Hepatocyte (in vitro differentiated cells): Measurements from ENCODE around the gene SURF2. TPM values are rescaled to one million over a fixed set of nuclear protein-coding genes. Genes with fewer than 3 reads are reported as not detected.

ENCODE experiments used
- DNase-seq: peaks from one replicate; pipeline ENCODE4 v3.0.0-alpha.2; 2016; ENCODE audit warnings: low spot score
- H2AFZ ChIP-seq: fragments of 200-600 bp; sonication (generic); 2 replicates; pipeline ENCODE4 v1.6.0; 2016; ENCODE audit warnings: antibody characterized with exemption, mild to moderate bottlenecking
- H3K27ac ChIP-seq: fragments of 200-600 bp; sonication (generic); 2 replicates; pipeline ENCODE4 v1.5.1; 2016; ENCODE audit warnings: mild to moderate bottlenecking
- H3K27me3 ChIP-seq: fragments of 200-600 bp; sonication (generic); 2 replicates; pipeline ENCODE4 v1.6.1; 2016
- H3K36me3 ChIP-seq: fragments of 200-600 bp; sonication (generic); replicated peaks from 2 replicates; pipeline ENCODE4 v1.5.1; 2016; ENCODE audit warnings: low read depth; ENCODE audit not compliant: insufficient read depth
- H3K4me1 ChIP-seq: fragments of 200-600 bp; sonication (generic); 2 replicates; pipeline ENCODE4 v1.5.1; 2016; ENCODE audit warnings: mild to moderate bottlenecking, moderate library complexity; ENCODE audit not compliant: insufficient read depth
- H3K4me2 ChIP-seq: fragments of 200-600 bp; sonication (generic); 2 replicates; pipeline ENCODE4 v1.6.0; 2016
- H3K4me3 ChIP-seq: fragments of 200-600 bp; sonication (generic); 2 replicates; pipeline ENCODE4 v1.5.1; 2016; ENCODE audit warnings: mild to moderate bottlenecking
- H3K79me2 ChIP-seq: fragments of 200-600 bp; sonication (generic); 2 replicates; pipeline ENCODE4 v1.6.0; 2017; ENCODE audit warnings: mild to moderate bottlenecking
- H3K9me2 ChIP-seq: fragments of 200-600 bp; sonication (generic); replicated peaks from 2 replicates; pipeline ENCODE4 v1.6.0; 2017; ENCODE audit warnings: mild to moderate bottlenecking; ENCODE audit not compliant: insufficient read depth
- H3K9me3 ChIP-seq: fragments of 200-600 bp; sonication (generic); 2 replicates; pipeline ENCODE4 v1.5.1; 2016; ENCODE audit warnings: low read depth, mild to moderate bottlenecking
- H4K20me1 ChIP-seq: fragments of 200-600 bp; sonication (generic); 2 replicates; pipeline ENCODE4 v1.6.0; 2016; ENCODE audit warnings: mild to moderate bottlenecking; ENCODE audit not compliant: insufficient read depth, poor library complexity, severe bottlenecking
- CTCF ChIP-seq: fragments of 200-600 bp; sonication (generic); IDR thresholded peaks from 2 replicates; pipeline ENCODE4 v1.5.1; 2016; ENCODE audit warnings: antibody characterized with exemption, mild to moderate bottlenecking; ENCODE audit not compliant: poor library complexity
- EZH2 ChIP-seq: fragments of 200-600 bp; sonication (generic); IDR thresholded peaks from 2 replicates; pipeline ENCODE4 v1.6.1; 2016; ENCODE audit warnings: antibody characterized with exemption, mild to moderate bottlenecking, borderline replicate concordance
- EZH2phosphoT487 ChIP-seq: fragments of 200-600 bp; sonication (generic); IDR thresholded peaks from one replicate; pipeline ENCODE4 v1.6.1; 2018; ENCODE audit warnings: antibody characterized with exemption, mild to moderate bottlenecking, low read depth, moderate library complexity; ENCODE audit not compliant: unreplicated experiment, severe bottlenecking
- WGBS: methylation state at CpG from one replicate; pipeline ENCODE4 v1.1.6; 2016; ENCODE audit warnings: low lambda C conversion rate; ENCODE audit errors: missing lambda C conversion rate; 5-methylcytosine and 5-hydroxymethylcytosine counted together
- polyA plus RNA-seq: library from polyadenylated mRNA; unstranded; fragments of >200 nt; fragmentation: Nextera tagmentation; extraction: Ambion mirVana; gene quantifications from 2 replicates; pipeline ENCODE4 v1.2.1, GENCODE V29; 2016
- total RNA-seq: library from RNA; depleted of rRNA; stranded (reverse); fragments of >200 nt; gene quantifications from 2 replicates; pipeline ENCODE4 v1.2.3, GENCODE V29; 2014

SURF2 gene
- total and polyA plus RNA-seq, 2 experiments from 2014 or later = 13.6 to 22.9 TPM

GRCh38 chr9:133403766-133404453 is 47.6 kb downstream of the SURF2 start:
- peak; percentile 49 for DNase-seq

GRCh38 chr9:133404454-133405002 is 48.2 kb downstream of the SURF2 start:
- Histone ChIP-seq H3K9me2 (no peaks in the 10 kb centered on the region), H3K79me2 (no peaks in the 10 kb centered on the region), H3K4me1 (no peaks in the 10 kb centered on the region), H2AFZ (no peak overlapping the region), H4K20me1 (no peaks in the 10 kb centered on the region), H3K9me3 (no peaks in the 10 kb centered on the region), H3K27ac (no peak overlapping the region), H3K36me3 (no peaks in the 10 kb centered on the region), H3K4me2 (no peak overlapping the region), H3K4me3 (no peak overlapping the region), H3K27me3 (no peaks in the 10 kb centered on the region)
- DNase-seq = no peak
- TF ChIP-seq EZH2phosphoT487 (no peak), EZH2 (no peak), CTCF (no peak)
- 96% methylated on average over 12 of the region's 12 CpGs for WGBS

More at GRCh38 chr9:133403766-133404453, 47.6 kb downstream of the SURF2 start:
- H3K4me3 ChIP-seq = no peak overlapping the region
- H4K20me1 ChIP-seq = no peaks in the 10 kb centered on the region
- H3K4me1 ChIP-seq = no peaks in the 10 kb centered on the region
- no peak overlapping the region for H3K27ac ChIP-seq
- 83% methylated on average over 16 of the region's 16 CpGs for WGBS
- H3K9me2 ChIP-seq = no peaks in the 10 kb centered on the region
- H3K9me3 ChIP-seq = no peaks in the 10 kb centered on the region
- H3K27me3 ChIP-seq = no peaks in the 10 kb centered on the region
- H3K79me2 ChIP-seq = no peaks in the 10 kb centered on the region
- no peaks in the 10 kb centered on the region for H3K36me3 ChIP-seq
- TF ChIP-seq EZH2 (no peak), CTCF (peak; percentile 44), EZH2phosphoT487 (no peak)
- no peak overlapping the region for H3K4me2 ChIP-seq
- H2AFZ ChIP-seq = no peak overlapping the region

GRCh38 chr9:133405508-133406438 is 49.4 kb downstream of the SURF2 start:
- no peak for TF ChIP-seq EZH2phosphoT487
- TF ChIP-seq EZH2 = no peak
- no peak for TF ChIP-seq CTCF
- Histone ChIP-seq H4K20me1 (no peaks in the 10 kb centered on the region), H3K4me1 (no peaks in the 10 kb centered on the region), H3K4me3 (no peak overlapping the region), H3K79me2 (no peaks in the 10 kb centered on the region), H3K27ac (no peak overlapping the region), H3K27me3 (no peaks in the 10 kb centered on the region), H2AFZ (no peak overlapping the region), H3K9me2 (no peaks in the 10 kb centered on the region), H3K4me2 (no peak overlapping the region), H3K36me3 (no peaks in the 10 kb centered on the region), H3K9me3 (no peaks in the 10 kb centered on the region)
- DNase-seq = no peak
- WGBS = 94% methylated on average over 19 of the region's 19 CpGs
